MM.1S (cell line): Measurements from ENCODE around the gene DKK3.
A peak's percentile ranks its signal among the peaks of the same experiment; 100 is the strongest.

Experiments used
- CTCF ChIP-seq: fragments of 300-600 bp; sonication (generic); IDR thresholded peaks from 2 replicates; pipeline ENCODE4 v1.5.1; 2016; ENCODE audit warnings: antibody characterized with exemption, low read length, mixed read lengths
- EZH2 ChIP-seq: fragments of 300-600 bp; sonication (generic); optimal IDR thresholded peaks from 2 replicates; pipeline ENCODE3; 2017; ENCODE audit warnings: low read depth, mild to moderate bottlenecking, antibody characterized with exemption, low read length, mixed read lengths
- EZH2phosphoT487 ChIP-seq: fragments of 300-600 bp; sonication (generic); IDR thresholded peaks from 2 replicates; pipeline ENCODE4 v1.6.1; 2018; ENCODE audit warnings: antibody characterized with exemption, low read length

- TF ChIP-seq CTCF (peak; percentile 32), EZH2 (no peak), EZH2phosphoT487 (no peak)
These were observed 20.9 kb downstream of the DKK3 start for GRCh38 chr11:11987503-11988022.
